Activated CD4-positive, alpha-beta memory T cell treated with anti-CD3 and anti-CD28 coated beads for 36 hours (primary cell): ENCODE data around the gene ADARB2. TPM values are rescaled to one million over a fixed set of nuclear protein-coding genes. Genes with fewer than 3 reads are reported as not detected.

ENCODE experiments used
- CTCF ChIA-PET: fragments of 350-600 bp; sonication (Branson Sonifier 250); formaldehyde crosslinking; loops from one replicate; lab custom pipeline; 2021; ENCODE audit warnings: antibody characterized with exemption, inconsistent platforms; lab: Charles Lee
- POLR2A ChIA-PET: fragments of 350-600 bp; sonication (Branson Sonifier 250); formaldehyde crosslinking; loops from one replicate; lab custom pipeline; 2021; ENCODE audit warnings: antibody characterized with exemption; lab: Charles Lee
- DNase-seq: peaks from one replicate; pipeline ENCODE4 v3.0.0-alpha.2; 2020
- H3K27ac Mint-ChIP-seq: one replicate; pipeline ENCODE4 v1.8.0; 2021; ENCODE audit warnings: mixed read lengths
- H3K27me3 Mint-ChIP-seq: one replicate; pipeline ENCODE4 v1.8.0; 2021; ENCODE audit warnings: mixed read lengths
- H3K36me3 Mint-ChIP-seq: one replicate; pipeline ENCODE4 v1.8.0; 2021; ENCODE audit warnings: mixed read lengths
- H3K4me1 Mint-ChIP-seq: one replicate; pipeline ENCODE4 v1.8.0; 2021; ENCODE audit warnings: low read depth, mixed read lengths
- H3K4me3 Mint-ChIP-seq: one replicate; pipeline ENCODE4 v1.8.0; 2021; ENCODE audit warnings: mild to moderate bottlenecking, mixed read lengths
- H3K9me3 Mint-ChIP-seq: one replicate; pipeline ENCODE4 v1.8.0; 2021; ENCODE audit warnings: mixed read lengths
- intact Hi-C: fragments of 100-400 bp; cut with micrococcal nuclease; formaldehyde crosslinking; loops from one replicate; pipeline ENCODE4 v1.15.1; 2023
- total RNA-seq, 2 experiments: library from RNA; stranded (reverse); gene quantifications; one replicate each; pipeline ENCODE4 v1.2.3, GENCODE V29; 2021

ADARB2 gene
- total RNA-seq, 2 experiments from 2014 or later, result 2.2 TPM

DNA sequence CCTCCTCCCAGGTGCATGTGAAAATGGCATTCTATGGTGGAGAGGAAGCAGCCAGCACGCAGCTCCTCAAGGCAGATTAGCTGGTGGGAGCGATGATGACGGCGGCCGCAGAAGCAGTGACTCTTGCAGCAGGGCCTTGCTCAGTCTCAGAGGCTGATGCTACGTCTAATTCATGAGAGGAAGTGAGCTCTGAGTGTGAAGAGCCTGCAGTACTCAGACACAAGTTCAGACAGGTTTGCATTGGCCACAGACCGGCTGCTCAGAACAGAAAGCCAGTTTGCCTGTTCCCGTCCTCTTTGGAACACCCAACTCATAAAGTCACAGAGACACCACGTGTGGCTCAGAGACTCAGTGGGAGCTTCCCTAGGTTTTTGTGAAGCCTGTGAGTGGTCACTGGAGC lies 136.5 kb downstream of the ADARB2 start:
- H3K36me3 Mint-ChIP-seq, result no peaks in the 10 kb centered on the region
- no peak for DNase-seq
- intact Hi-C loops, result no loop called here
- H3K4me1 Mint-ChIP-seq, result no peaks in the 10 kb centered on the region
- H3K4me3 Mint-ChIP-seq, result no peak overlapping the region
- H3K27me3 Mint-ChIP-seq, result peaks cover 4% of the 10 kb centered on the region
- ChIA-PET POLR2A (no interaction called here), CTCF (no interaction called here)
- H3K9me3 Mint-ChIP-seq, result no peaks in the 10 kb centered on the region
- no peak overlapping the region for H3K27ac Mint-ChIP-seq

DNA sequence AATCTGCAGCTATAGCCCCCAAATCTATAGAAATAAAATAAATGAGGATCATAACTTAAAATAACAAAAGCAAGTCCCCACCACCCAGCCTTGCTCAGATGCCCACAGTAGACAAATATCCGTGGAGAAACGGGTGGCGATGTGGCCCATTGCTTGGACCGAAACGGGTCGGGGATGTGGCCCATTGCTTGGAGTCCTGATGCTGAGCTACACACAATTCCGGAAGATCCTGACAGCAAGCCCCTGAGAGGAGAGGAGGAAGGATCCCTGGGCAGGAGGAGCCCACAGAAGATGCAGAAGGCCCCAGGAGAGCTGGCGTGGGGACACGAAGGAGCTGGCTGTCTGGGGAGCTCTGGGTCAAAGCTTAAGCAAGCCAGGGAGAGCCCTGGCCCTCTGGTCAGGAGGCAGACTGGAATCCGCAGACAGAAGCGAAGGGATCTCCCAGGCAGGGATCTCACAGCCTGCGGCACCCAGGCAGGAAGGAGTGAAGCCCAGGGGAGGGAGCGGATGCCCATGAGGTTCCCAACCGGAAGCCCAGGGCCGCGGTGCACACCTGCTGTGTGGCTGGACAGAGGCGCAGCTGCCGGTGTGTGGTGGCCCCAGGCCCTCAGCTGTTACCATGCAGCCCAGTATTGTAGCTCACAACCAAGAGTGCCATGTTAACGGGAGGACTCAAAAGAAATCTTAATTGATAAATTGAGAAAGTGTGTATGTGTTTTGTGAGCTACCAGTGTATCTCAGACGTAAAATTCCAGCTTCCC lies 138.8 kb downstream of the ADARB2 start:
- DNase-seq, result no peak
- Mint-ChIP-seq H3K27me3 (peaks cover 5% of the 10 kb centered on the region), H3K27ac (no peak overlapping the region), H3K4me3 (no peak overlapping the region), H3K9me3 (no peaks in the 10 kb centered on the region), H3K36me3 (no peaks in the 10 kb centered on the region), H3K4me1 (no peaks in the 10 kb centered on the region)
- CTCF ChIA-PET, result no interaction called here
- POLR2A ChIA-PET, result no interaction called here
- intact Hi-C loops, result no loop called here

DNA sequence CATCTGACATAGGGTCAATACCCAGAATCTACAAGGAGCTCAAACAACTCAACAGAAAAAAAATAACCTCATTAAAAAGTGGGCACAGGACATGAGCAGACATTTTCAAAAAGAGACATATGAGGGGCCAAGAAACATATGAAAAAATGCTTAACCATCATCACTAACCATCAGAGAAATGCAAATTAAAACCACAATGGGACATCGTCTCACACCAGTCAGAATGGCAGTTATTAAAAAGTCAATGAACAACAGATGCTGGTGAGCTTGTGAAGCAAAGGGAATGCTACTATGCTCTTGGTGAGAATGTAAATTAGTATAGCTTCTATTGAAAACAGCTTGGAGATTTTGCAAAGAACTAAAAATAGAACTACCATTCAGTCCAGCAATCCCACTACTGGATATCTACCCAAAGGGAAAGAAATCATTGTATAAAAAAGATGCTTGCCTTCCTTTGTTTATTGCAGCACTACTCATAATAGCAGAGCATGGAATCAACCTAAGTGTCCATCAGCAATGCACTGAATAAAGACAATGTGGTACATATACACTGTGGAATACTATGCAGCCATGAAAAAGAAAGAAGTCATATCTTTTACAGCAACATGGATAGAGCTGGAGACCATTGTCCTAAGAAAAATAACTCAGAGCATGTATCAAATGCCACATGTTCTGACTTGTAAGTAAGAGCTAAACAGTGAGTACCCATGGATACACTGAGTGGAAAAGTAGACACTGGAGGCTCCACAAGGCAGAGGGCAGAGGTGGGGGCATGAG lies 139.8 kb downstream of the ADARB2 start:
- CTCF ChIA-PET, result no interaction called here
- no peak overlapping the region for H3K4me3 Mint-ChIP-seq

DNA sequence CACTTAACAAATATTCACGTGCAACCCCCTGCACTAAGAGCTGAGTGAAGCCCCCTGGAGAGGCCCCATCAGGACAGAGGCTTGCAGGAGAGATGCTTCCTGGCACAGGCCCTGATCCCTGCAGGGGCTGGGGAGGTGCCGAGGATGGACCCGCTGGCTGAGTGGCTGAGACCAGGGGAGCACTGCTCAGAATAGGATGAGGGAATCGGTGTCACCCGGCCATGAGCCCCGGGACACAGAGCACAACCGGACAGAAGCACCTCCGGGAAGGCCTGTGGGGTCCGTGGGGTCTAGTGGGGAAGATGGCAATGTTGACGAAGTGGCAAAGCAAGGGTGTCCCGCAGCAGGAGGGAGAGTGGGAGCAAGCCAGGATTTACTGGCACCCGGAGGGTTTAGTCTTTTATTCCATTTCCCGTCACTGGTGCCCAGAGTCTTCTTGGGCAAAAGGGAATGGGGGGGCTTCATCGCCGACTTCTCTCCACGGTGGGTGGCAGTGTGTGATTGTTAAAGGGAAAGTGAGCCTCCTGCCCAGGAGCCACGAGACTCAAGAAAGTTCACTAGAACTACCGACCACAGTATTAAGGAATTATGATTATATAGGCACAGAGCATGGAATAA lies 140.7 kb downstream of the ADARB2 start:
- Mint-ChIP-seq H3K27me3 (peaks cover 5% of the 10 kb centered on the region), H3K36me3 (no peaks in the 10 kb centered on the region), H3K4me1 (no peaks in the 10 kb centered on the region), H3K9me3 (no peaks in the 10 kb centered on the region), H3K27ac (no peak overlapping the region), H3K4me3 (no peak overlapping the region)
- ChIA-PET CTCF (no interaction called here), POLR2A (no interaction called here)
- intact Hi-C loops, result no loop called here
- DNase-seq, result no peak

More for the DNA sequence above, 139.8 kb downstream of the ADARB2 start:
- Mint-ChIP-seq H3K27me3 (peaks cover 5% of the 10 kb centered on the region), H3K36me3 (no peaks in the 10 kb centered on the region), H3K9me3 (no peaks in the 10 kb centered on the region), H3K4me1 (no peaks in the 10 kb centered on the region), H3K27ac (no peak overlapping the region)
- intact Hi-C loops, result no loop called here
- POLR2A ChIA-PET, result no interaction called here
- DNase-seq, result no peak

DNA sequence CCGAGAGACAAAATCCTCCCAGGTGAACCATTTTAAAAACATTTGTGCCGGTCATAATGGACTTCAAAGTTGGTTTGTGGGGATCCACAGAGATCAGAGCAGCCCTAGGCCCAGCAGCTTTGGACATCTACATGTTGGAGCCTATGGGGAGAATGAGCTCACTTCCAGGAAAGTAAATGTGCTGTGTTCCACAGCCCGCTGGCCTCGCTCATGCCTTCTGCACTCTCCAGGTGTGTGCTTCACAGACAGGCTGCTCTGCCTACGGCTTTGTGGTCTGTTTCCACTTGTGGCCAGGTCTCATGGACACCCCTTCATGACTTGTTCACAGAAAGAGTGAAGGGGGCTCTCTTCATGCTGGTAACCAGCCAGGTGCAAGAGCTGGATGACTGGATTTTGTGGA lies 141.6 kb downstream of the ADARB2 start:
- DNase-seq, result no peak
- intact Hi-C loops, result no loop called here
- H3K9me3 Mint-ChIP-seq, result no peaks in the 10 kb centered on the region
- ChIA-PET CTCF (no interaction called here), POLR2A (no interaction called here)
- H3K27ac Mint-ChIP-seq, result no peak overlapping the region
- no peaks in the 10 kb centered on the region for H3K36me3 Mint-ChIP-seq
- peaks cover 5% of the 10 kb centered on the region for H3K27me3 Mint-ChIP-seq
- H3K4me3 Mint-ChIP-seq, result no peak overlapping the region
- H3K4me1 Mint-ChIP-seq, result no peaks in the 10 kb centered on the region

DNA sequence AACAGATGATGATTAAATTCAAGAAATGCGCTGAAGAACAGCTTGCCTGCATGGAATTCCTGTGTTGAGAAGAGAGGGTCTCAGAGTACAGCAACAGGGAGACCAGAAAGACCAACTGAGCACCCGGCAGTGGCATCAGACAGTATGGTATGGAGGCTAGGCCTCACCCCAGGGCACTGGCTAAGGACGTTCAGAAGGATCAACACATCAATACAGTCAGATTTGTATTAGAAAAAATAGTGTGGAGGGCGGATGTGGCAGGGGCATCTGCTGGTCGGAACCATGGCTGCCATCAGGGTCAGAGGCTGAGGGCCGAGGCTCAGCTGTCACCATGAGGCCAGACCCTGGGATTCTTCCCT lies 142.1 kb downstream of the ADARB2 start:
- no peaks in the 10 kb centered on the region for H3K9me3 Mint-ChIP-seq
- H3K36me3 Mint-ChIP-seq, result no peaks in the 10 kb centered on the region
- intact Hi-C loops, result no loop called here
- no peak overlapping the region for H3K27ac Mint-ChIP-seq
- H3K27me3 Mint-ChIP-seq, result peaks cover 5% of the 10 kb centered on the region
- H3K4me1 Mint-ChIP-seq, result no peaks in the 10 kb centered on the region
- ChIA-PET POLR2A (no interaction called here), CTCF (no interaction called here)
- H3K4me3 Mint-ChIP-seq, result no peak overlapping the region
- DNase-seq, result no peak

DNA sequence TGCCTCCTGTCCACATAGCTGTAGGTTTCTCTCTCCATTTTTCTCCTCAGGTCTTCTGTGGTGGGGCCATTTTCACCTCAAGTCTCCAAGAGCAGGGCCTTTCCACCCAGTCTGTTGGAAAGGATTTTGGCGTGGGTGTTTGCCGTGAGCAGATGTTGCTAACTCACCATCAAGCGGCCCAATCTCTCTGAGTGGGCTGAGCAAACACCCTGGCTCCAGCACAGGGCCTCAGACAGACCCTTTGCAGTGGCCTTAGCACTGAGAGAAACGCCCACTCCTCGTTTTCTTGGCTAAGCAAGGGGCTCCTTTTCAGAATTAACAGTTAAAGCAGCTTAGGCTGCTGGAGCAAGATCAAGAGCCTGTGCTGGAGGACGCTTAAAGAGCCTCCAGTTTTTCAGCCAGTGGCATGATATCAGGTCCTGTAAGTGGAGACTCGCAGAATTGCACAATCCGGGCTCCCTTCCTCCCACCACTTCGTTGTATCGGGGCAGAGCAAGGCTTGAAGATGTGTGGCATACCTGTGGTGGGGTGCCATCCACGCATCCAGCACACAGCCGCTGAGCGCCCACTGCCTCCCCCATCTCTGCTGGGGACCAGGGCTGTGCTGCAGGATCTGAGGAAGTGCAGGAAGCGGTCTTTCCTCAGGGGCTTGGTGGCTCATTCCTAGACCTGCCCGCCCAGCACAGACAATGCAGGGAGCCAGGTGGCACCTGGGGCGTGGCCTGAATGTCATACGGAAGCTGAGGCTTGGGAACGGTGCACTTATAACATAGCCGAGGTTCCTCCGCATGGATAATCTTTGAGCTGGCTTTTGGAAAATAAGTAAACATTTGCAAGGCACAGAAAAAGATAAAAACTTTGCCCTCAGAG lies 142.7 kb downstream of the ADARB2 start:
- Mint-ChIP-seq H3K9me3 (no peaks in the 10 kb centered on the region), H3K27ac (no peak overlapping the region), H3K27me3 (peaks cover 5% of the 10 kb centered on the region), H3K36me3 (no peaks in the 10 kb centered on the region), H3K4me1 (no peaks in the 10 kb centered on the region), H3K4me3 (no peak overlapping the region)
- CTCF ChIA-PET, result no interaction called here
- POLR2A ChIA-PET, result no interaction called here
- intact Hi-C loops, result no loop called here
- no peak for DNase-seq

DNA sequence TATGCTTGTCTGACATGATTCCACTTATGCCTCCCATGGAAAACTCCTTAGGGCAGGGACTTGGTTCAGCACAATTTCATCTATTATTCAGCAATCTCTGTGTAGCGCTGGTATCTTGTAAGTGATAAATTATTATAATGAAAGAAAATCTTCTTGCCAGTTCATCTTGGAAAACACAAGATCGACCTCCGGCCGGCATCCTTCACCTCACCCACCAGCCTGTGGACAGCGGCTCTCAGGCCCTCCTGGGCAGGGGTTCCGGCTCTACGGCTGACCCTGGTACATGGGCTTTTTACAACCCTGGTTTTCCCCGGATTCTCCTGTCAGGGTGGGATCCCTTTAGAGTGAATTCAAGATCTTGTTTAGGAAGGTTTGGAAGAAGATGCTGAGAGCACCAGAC lies 145.6 kb downstream of the ADARB2 start:
- CTCF ChIA-PET, result no interaction called here
- Mint-ChIP-seq H3K36me3 (no peaks in the 10 kb centered on the region), H3K9me3 (peaks cover 17% of the 10 kb centered on the region), H3K4me1 (no peaks in the 10 kb centered on the region), H3K27me3 (peaks cover 5% of the 10 kb centered on the region), H3K27ac (no peak overlapping the region), H3K4me3 (no peak overlapping the region)
- POLR2A ChIA-PET, result no interaction called here
- intact Hi-C loops, result no loop called here
- no peak for DNase-seq

DNA sequence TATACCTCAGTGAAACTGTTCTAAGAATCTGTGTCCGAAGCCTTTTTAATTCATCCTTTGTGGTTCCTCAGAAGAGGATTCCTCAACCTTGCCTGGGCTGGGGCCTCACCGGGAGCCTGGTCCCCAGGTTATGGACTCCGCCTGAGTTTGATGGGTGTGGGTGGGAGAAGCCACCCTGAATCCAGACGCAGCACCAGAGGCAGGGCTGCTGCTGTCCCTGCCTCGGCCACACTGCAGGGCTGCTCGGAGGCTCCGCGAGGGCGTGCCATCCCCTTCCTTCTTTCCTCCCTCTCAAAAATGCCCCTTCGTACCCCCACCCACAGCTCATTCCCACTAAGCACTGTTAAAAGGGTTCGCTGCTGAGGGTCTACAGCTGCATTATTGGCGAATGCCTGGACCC lies 146.3 kb downstream of the ADARB2 start:
- H3K27ac Mint-ChIP-seq, result no peak overlapping the region
- CTCF ChIA-PET, result no interaction called here
- no peaks in the 10 kb centered on the region for H3K36me3 Mint-ChIP-seq
- peaks cover 17% of the 10 kb centered on the region for H3K9me3 Mint-ChIP-seq
- no peak overlapping the region for H3K4me3 Mint-ChIP-seq
- H3K27me3 Mint-ChIP-seq, result peaks cover 1% of the 10 kb centered on the region
- intact Hi-C loops, result no loop called here
- no peaks in the 10 kb centered on the region for H3K4me1 Mint-ChIP-seq
- POLR2A ChIA-PET, result no interaction called here
- no peak for DNase-seq

DNA sequence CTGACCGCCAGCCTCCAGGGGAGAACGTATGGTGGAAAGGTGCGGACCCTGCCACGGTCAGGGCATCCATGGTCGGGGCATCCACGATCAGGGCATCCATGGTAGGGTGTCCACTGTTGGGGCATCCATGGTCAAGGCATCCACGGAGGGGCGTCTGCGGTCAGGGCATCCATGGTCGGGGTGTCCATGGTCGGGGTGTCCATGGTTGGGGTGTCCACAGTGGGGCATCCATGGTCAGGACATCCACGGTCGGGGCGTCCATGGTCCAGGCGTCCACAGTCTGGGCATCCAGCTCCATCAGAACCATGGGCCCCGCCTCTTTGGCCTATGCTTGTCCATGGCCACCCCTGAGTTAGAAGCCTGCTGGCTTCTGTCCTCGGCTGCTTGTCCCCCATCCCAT lies 148.1 kb downstream of the ADARB2 start:
- no peak for DNase-seq
- Mint-ChIP-seq H3K4me1 (no peaks in the 10 kb centered on the region), H3K4me3 (no peak overlapping the region), H3K27me3 (no peaks in the 10 kb centered on the region), H3K36me3 (no peaks in the 10 kb centered on the region), H3K27ac (no peak overlapping the region), H3K9me3 (peaks cover 17% of the 10 kb centered on the region)
- ChIA-PET POLR2A (no interaction called here), CTCF (no interaction called here)
- intact Hi-C loops, result no loop called here

DNA sequence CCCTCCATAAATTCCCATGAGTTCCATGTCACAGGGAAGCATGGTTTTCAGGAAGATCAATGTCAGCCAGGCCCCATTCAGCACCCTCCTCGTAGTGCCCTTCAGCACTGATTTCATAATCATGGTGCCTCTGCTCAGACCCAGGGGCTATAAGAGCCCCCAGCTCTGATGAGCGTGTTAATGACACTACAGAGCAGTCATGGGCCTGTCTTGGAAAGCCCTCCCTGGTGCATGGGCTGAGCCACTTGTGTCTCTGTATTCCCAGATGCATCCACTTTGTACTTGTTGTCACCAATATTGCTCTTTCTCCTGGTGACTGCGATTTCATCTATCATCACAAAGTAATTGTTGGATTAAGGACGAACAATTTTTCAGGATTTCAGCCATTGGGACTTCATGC lies 154.6 kb downstream of the ADARB2 start:
- Mint-ChIP-seq H3K9me3 (peaks cover 8% of the 10 kb centered on the region), H3K27me3 (no peaks in the 10 kb centered on the region), H3K4me1 (no peaks in the 10 kb centered on the region), H3K4me3 (no peak overlapping the region), H3K36me3 (no peaks in the 10 kb centered on the region), H3K27ac (no peak overlapping the region)
- ChIA-PET CTCF (no interaction called here), POLR2A (no interaction called here)
- intact Hi-C loops, result no loop called here
- DNase-seq, result no peak

DNA sequence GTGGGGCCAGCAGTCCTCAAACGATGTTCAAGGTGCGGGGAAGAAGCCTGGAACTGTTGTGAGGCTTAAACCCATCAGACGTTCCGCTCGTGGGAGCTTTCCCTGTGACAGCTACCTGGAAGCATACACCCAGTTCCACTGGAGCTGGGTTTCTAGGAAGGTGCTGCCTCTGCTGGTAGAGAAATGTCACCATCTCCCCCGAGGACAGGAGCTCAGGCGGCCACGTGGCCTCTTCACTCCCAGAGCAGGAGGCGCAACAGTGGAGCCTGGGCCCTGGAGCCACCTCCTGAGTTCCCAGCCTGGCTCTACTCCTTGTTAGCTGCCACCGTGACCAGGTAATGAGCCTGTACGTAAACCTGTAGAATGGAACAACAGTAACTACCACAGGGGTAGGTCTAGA lies 156.1 kb downstream of the ADARB2 start:
- ChIA-PET CTCF (no interaction called here), POLR2A (no interaction called here)
- no peak for DNase-seq
- Mint-ChIP-seq H3K4me3 (no peak overlapping the region), H3K27me3 (no peaks in the 10 kb centered on the region), H3K27ac (no peak overlapping the region), H3K9me3 (no peaks in the 10 kb centered on the region), H3K36me3 (no peaks in the 10 kb centered on the region), H3K4me1 (no peaks in the 10 kb centered on the region)
- intact Hi-C loops, result no loop called here
